ENCODE data around the gene ZC3H7A.

Gene ZC3H7A

GRCh38 chr16:11757671-11758545 is 39.1 kb downstream of the ZC3H7A start (continued):
- 0 out of 2 replicates have a peak, but pooled peaks have one; percentile 15 for TF ChIP-seq ZNF692 (tag by site-specific recombination; IDR thresholded peaks at IDR 0.05)
- TF ChIP-seq ZNF404 (tag by site-specific recombination; IDR thresholded peaks at IDR 0.05), result no peak
- TF ChIP-seq SP7 (tag by site-specific recombination; IDR thresholded peaks at IDR 0.05), result 0 out of 2 replicates have a peak, but pooled peaks have one; percentile 18
- no peak for TF ChIP-seq ZNF530 (tag by site-specific recombination; IDR thresholded peaks at IDR 0.05; ENCODE audit: low read depth)
- TF ChIP-seq, protein P1, sequence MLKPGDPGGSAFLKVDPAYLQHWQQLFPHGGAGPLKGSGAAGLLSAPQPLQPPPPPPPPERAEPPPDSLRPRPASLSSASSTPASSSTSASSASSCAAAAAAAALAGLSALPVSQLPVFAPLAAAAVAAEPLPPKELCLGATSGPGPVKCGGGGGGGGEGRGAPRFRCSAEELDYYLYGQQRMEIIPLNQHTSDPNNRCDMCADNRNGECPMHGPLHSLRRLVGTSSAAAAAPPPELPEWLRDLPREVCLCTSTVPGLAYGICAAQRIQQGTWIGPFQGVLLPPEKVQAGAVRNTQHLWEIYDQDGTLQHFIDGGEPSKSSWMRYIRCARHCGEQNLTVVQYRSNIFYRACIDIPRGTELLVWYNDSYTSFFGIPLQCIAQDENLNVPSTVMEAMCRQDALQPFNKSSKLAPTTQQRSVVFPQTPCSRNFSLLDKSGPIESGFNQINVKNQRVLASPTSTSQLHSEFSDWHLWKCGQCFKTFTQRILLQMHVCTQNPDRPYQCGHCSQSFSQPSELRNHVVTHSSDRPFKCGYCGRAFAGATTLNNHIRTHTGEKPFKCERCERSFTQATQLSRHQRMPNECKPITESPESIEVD (tag by site-specific recombination; IDR thresholded peaks at IDR 0.05), result peak; percentile 88
- no peak for TF ChIP-seq RBAK (tag by site-specific recombination; IDR thresholded peaks at IDR 0.05)
- 0 out of 2 replicates have a peak, but pooled peaks have one; percentile 12 for TF ChIP-seq ZNF366 (tag by site-specific recombination; conservative IDR thresholded peaks at IDR 0.05)
- TF ChIP-seq ZBTB11 (tag by site-specific recombination; conservative IDR thresholded peaks at IDR 0.05; ENCODE audit: low read depth), result no peak
- 0 out of 2 replicates have a peak, but pooled peaks have one; percentile 45 for TF ChIP-seq IKZF3 (tag by site-specific recombination; IDR thresholded peaks at IDR 0.05)
- no peak for TF ChIP-seq MYNN (tag by site-specific recombination; IDR thresholded peaks at IDR 0.05; ENCODE audit: borderline replicate concordance)
- TF ChIP-seq ZNF660 (tag by site-specific recombination; IDR thresholded peaks at IDR 0.05), result no peak
- no peak for TF ChIP-seq ZNF280D (tag by site-specific recombination; IDR thresholded peaks at IDR 0.05)
- no peak for TF ChIP-seq SP2 (tag by site-specific recombination; IDR thresholded peaks at IDR 0.05)
- TF ChIP-seq ZNF10 (tag by site-specific recombination; IDR thresholded peaks at IDR 0.05), result no peak
- no peak for TF ChIP-seq ZNF223 (tag by site-specific recombination; IDR thresholded peaks at IDR 0.05)
- TF ChIP-seq GFI1B (tag by site-specific recombination; IDR thresholded peaks at IDR 0.05), result no peak
- TF ChIP-seq WT1 (tag by site-specific recombination; IDR thresholded peaks at IDR 0.05), result no peak
- no peak for TF ChIP-seq ZNF146 (tag by site-specific recombination; IDR thresholded peaks at IDR 0.05)
- peak; percentile 83 for TF ChIP-seq ZNF561 (tag by site-specific recombination; IDR thresholded peaks at IDR 0.05; ENCODE audit: borderline replicate concordance)
- peak; percentile 90 for TF ChIP-seq ZBTB17 (tag by site-specific recombination; IDR thresholded peaks at IDR 0.05)
- TF ChIP-seq ZNF48 (tag by site-specific recombination; IDR thresholded peaks at IDR 0.05), result no peak
- TF ChIP-seq, protein P2, sequence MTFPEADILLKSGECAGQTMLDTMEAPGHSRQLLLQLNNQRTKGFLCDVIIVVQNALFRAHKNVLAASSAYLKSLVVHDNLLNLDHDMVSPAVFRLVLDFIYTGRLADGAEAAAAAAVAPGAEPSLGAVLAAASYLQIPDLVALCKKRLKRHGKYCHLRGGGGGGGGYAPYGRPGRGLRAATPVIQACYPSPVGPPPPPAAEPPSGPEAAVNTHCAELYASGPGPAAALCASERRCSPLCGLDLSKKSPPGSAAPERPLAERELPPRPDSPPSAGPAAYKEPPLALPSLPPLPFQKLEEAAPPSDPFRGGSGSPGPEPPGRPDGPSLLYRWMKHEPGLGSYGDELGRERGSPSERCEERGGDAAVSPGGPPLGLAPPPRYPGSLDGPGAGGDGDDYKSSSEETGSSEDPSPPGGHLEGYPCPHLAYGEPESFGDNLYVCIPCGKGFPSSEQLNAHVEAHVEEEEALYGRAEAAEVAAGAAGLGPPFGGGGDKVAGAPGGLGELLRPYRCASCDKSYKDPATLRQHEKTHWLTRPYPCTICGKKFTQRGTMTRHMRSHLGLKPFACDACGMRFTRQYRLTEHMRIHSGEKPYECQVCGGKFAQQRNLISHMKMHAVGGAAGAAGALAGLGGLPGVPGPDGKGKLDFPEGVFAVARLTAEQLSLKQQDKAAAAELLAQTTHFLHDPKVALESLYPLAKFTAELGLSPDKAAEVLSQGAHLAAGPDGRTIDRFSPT (tag by site-specific recombination; IDR thresholded peaks at IDR 0.05), result 0 out of 2 replicates have a peak, but pooled peaks have one; percentile 41
- TF ChIP-seq, protein P3, sequence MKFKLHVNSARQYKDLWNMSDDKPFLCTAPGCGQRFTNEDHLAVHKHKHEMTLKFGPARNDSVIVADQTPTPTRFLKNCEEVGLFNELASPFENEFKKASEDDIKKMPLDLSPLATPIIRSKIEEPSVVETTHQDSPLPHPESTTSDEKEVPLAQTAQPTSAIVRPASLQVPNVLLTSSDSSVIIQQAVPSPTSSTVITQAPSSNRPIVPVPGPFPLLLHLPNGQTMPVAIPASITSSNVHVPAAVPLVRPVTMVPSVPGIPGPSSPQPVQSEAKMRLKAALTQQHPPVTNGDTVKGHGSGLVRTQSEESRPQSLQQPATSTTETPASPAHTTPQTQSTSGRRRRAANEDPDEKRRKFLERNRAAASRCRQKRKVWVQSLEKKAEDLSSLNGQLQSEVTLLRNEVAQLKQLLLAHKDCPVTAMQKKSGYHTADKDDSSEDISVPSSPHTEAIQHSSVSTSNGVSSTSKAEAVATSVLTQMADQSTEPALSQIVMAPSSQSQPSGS (tag by site-specific recombination; IDR thresholded peaks at IDR 0.05; ENCODE audit: low read depth), result no peak
